ENCODE results near the gene KLHL14.

Gene KLHL14

DNA sequence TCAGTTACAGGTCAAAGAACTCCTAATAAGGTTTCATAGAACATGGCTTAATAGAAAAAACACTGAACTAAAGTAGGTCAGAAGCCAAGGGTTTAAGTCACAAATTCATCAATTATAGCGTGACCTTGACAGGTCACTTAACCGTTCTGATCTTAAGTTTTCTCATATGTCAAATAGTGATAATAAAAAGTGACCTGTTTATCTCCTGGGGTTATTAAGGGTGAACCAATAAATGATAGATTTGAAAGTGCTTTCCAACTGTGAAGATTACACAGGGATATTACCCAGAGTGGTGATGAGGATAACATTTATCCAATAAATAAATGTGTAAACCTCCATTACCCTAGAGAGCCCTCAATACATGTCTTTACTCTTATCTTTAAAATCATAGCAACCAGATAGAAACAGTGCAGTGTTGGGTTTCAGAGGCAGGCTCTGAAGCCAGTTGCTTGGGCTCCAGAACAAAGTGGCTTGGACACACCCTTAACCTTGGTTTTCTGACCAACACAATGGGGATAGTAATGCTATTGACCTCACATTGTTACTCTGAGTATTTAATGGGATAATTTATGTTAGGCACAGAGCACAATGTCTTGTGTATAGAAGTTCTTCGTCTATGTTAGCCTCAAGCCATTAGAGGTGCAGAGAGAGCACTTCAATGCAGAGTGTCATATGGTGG is 48.6 kb downstream of the KLHL14 start:
- no peak for DNase-seq (ENCODE audit: extremely low read depth in 1 of 2, low read depth in 1 of 2)

DNA sequence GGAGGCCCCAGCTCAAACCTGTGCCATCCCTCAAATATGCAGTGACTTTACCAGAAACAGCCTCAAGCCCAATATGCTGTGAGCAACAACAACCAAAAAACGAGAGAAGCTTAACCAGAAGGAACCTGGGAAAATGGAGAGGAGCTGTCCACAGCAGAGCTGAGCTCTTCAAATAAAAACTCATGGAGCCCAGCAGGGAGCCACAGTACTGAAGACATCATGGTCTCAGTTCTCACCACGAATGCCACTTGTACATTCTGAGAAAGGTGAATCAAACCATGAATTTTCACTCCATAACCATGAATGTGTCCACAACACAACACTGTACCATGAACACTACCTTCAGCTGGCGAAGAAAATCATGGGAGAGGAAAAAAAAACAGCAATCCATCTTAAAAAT is 50.5 kb downstream of the KLHL14 start:
- DNase-seq (ENCODE audit: extremely low read depth in 1 of 2, low read depth in 1 of 2), result no peak

DNA sequence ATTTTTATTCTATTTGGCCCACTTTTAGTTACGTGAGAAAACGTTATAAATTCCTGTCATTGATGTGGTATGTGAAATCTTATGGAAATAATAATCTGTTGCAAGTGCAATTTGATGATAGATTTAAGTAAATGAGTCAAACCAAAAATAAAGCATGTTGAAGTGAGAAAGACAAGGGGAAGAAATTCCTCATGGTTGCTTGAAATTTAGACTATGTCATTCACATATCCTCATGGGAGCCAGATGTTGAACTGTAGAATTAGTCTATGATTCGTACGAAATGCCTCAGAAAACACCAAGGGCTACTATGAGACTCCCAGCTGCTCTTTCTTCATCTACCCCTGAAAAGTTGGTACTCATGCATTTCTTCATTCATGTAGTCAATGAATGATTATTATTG is 55.7 kb downstream of the KLHL14 start:
- no peak for DNase-seq (ENCODE audit: extremely low read depth in 1 of 2, low read depth in 1 of 2)

DNA sequence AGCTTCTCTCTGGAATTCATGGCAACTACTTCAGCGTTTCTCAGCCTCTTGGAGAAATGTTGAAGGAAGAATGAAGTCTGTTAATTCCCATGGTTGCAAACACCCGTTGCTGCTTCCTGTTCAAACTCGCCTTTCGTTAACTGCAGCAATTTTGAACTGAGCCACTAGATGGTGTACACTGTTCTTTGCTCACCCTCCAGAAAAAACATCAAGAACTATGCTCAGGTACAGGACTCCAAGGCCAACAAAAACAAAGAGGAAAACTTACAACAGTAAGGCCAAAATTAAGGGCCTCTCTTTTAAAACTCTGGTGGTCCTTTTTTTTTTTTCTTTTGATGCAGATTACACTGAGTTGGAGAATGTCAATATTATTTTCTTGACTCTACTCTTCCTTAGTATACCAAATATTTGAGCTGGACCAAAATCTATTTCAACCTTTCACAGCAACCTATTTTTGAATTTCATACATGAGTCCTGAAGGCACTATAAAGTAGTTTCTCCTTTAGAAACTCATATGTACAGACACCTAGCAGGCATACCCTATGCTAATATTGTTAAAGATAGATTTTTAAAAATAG is 58.2 kb downstream of the KLHL14 start:
- no peak for DNase-seq (ENCODE audit: extremely low read depth in 1 of 2, low read depth in 1 of 2)

GRCh38 chr18:32712860-32713259 is 60.0 kb downstream of the KLHL14 start:
- no peak for DNase-seq (ENCODE audit: extremely low read depth in 1 of 2, low read depth in 1 of 2)

DNA sequence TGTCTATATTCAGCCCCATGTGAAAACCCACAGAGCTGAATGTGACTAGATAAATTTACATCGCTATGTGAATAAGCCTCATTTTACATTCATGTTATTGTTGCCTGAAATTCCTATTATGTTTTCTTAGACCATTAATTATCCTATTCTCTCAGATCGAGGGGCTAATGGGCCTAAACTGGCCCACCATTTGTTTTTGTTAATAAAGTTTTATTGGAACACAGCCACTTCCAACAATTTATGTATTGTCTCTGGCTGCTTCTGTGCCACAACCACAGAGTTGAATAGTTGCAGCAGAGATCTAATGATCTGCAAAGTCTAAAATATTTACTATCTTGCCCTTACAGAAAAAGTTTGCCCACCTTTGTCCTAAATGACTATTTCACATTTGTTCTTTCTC is 61.0 kb downstream of the KLHL14 start:
- DNase-seq (ENCODE audit: extremely low read depth in 1 of 2, low read depth in 1 of 2), result no peak

DNA sequence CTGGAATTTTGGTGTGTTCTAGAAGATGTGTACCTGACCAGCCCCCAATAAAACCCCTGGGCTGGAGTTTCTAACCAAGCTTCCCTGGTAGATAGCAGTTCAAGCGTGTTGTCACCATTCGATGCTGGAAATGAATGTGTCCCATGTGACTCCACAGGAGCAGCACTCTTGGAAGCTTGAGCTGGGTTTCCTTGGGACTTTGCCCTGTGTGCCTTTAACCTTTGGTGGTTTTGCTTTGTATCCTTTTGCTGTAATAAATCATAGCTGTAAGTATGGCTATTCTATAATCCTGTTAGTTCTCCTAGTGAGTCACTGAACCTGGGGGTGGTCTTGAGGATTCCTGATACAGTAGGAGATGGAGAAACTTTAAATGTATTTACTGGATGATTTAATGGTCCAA is 65.2 kb downstream of the KLHL14 start:
- no peak for DNase-seq (ENCODE audit: extremely low read depth in 1 of 2, low read depth in 1 of 2)

- DNase-seq (ENCODE audit: extremely low read depth in 1 of 2, low read depth in 1 of 2), result no peak
Measured at GRCh38 chr18:32707147-32707546, 65.7 kb downstream of the KLHL14 start.

DNA sequence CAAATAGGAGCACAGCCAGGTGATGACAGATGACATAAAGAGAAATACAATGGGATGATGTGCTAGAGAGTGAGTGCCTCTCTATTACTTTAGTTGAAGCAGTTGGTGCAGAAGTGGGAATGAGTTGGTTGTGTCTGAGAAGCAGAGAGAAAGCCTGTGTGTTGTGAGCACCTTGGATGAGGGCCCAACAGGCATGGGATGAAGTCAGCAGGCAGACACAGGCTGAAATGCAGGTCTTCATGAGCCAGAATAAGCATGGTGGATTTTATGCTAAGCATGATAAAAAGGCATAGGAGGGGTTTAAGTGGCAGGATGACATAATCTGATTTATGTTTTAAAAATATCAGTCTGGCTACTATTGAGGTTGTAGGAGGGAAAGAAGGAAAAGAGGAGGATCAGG is 71.5 kb downstream of the KLHL14 start:
- no peak for DNase-seq (ENCODE audit: extremely low read depth in 1 of 2, low read depth in 1 of 2)

GRCh38 chr18:32698153-32698552 is 74.7 kb downstream of the KLHL14 start:
- DNase-seq (ENCODE audit: extremely low read depth in 1 of 2, low read depth in 1 of 2), result no peak

GRCh38 chr18:32696376-32696775 is 76.4 kb downstream of the KLHL14 start:
- no peak for DNase-seq (ENCODE audit: extremely low read depth in 1 of 2, low read depth in 1 of 2)

DNA sequence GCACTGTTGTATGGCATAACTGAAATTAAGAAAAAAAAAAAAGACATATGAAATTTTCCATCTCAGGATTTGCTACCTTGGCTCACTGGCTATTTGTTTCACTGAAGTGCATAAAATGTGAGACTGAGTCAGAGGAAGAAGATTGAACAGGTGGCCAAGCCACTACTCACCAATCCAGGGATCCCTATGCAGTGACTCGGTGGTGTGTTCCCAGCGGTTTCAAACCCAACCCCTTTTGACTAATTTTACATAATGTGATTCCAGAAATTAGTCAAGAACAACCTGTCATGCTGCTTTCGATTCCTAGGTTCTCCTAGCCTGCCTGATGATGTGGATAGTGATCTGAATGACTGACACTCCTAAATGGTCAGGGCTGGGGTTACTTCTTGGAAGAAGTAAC is 77.3 kb downstream of the KLHL14 start:
- no peak for DNase-seq (ENCODE audit: extremely low read depth in 1 of 2, low read depth in 1 of 2)

GRCh38 chr18:32688821-32689220 is 84.0 kb downstream of the KLHL14 start:
- DNase-seq (ENCODE audit: extremely low read depth in 1 of 2, low read depth in 1 of 2), result no peak

DNA sequence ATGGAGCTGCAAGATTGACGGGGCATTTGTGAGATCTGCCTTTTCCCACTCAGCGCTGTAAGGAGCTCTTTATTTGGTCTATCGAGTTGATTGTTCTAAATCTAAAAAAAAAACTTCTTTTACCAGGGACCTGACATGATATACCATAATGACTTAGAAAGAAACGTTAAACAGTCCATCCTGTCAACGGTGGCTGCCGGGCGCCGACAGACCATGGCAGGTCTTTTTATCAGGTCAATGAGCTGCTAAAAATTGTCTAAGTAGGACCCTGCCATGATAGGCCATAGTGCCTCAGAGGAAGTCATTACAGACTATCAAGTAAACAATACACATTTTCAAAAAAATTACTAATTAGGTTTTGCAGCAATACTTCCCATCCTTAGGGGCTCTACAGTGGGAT is 87.9 kb downstream of the KLHL14 start:
- no peak for DNase-seq (ENCODE audit: extremely low read depth in 1 of 2, low read depth in 1 of 2)

- DNase-seq (ENCODE audit: extremely low read depth in 1 of 2, low read depth in 1 of 2), result no peak
Measured at GRCh38 chr18:32684096-32684495, 88.7 kb downstream of the KLHL14 start.

GRCh38 chr18:32683044-32683443 is 89.8 kb downstream of the KLHL14 start:
- DNase-seq (ENCODE audit: extremely low read depth in 1 of 2, low read depth in 1 of 2), result no peak

- no peak for DNase-seq (ENCODE audit: extremely low read depth in 1 of 2, low read depth in 1 of 2)
Measured at GRCh38 chr18:32677578-32677977, 95.2 kb downstream of the KLHL14 start.

DNA sequence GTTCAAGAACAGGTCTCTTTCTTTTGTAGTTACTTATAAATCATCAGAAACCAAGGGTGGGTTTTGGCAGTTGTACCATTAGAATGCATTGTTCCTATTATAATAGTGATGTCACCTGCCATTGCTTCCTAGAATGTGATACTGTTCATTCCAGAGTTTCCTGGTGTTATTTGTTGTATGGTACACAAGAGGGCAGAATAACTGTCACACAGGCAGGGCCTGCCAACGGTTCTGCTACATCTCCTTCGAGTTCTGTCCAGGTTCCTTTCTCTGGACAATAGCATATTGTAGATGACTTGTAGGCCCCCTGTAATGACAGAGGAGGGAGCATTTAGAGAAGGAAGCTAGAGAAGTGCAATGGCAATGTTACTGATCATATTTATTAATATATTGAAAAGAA is 98.3 kb downstream of the KLHL14 start:
- DNase-seq (ENCODE audit: extremely low read depth in 1 of 2, low read depth in 1 of 2), result no peak

GRCh38 chr18:32672398-32672797 is 100.4 kb downstream of the KLHL14 start:
- DNase-seq (ENCODE audit: extremely low read depth in 1 of 2, low read depth in 1 of 2), result no peak

GRCh38 chr18:32670727-32671126 is 102.1 kb downstream of the KLHL14 start:
- DNase-seq (ENCODE audit: extremely low read depth in 1 of 2, low read depth in 1 of 2), result no peak

DNA sequence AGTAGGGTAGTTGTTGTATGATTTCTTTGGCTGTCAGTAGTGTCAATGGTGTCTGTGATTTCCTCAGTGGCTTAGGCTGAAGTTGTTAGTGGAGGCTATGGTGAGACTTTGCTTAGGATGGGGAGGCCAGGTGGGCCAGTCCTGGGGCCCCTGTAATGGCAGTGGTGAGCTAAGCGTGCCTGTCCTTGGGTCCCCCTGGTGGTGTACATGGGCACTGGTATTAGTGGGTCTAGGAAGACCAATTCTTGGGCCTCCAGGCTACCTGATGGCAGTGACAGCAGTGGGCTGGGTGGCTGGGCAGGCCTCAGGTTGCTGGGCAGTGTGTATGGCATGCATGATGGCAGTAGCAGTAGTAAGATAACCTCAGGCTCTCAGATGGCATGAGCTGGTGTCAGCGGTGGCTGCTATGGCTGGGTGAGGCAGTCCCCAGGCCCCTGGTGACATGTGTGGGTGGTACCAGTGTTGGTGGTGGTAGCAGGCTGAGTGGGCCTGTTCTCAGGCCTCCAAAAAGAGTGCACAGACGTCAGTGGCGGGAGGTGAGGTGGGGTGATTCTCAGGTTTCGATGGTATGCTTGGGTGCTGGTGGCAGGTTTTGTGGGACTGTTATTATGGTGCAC is 103.2 kb downstream of the KLHL14 start:
- DNase-seq (ENCODE audit: extremely low read depth in 1 of 2, low read depth in 1 of 2), result no peak

GRCh38 chr18:32668956-32669355 is 103.9 kb downstream of the KLHL14 start:
- no peak for DNase-seq (ENCODE audit: extremely low read depth in 1 of 2, low read depth in 1 of 2)

Measured in stimulated activated CD8-positive, alpha-beta memory T cell treated with anti-CD3 and anti-CD28 coated beads, Interleukin-7, amount 100 ng/mL, for 48 hours (primary cell).